Tongue (tissue), 2 donors: Measurements from ENCODE around the gene CCN5. TPM values are rescaled to one million over a fixed set of nuclear protein-coding genes. Genes with fewer than 3 reads are reported as not detected.

ENCODE experiments used
- DNase-seq: peaks from one replicate; pipeline ENCODE4 v3.0.0-alpha.2; 2015
- total RNA-seq: library from RNA; depleted of rRNA; stranded (reverse); fragments of >200 nt; gene quantifications from one replicate; pipeline ENCODE4 v1.2.3, GENCODE V29; 2014

Gene CCN5
- total RNA-seq, 1 donor from 2014 or later = 0.62 TPM

GRCh38 chr20:44737116-44737515 lies 21.9 kb downstream of the CCN5 start:
- no peak for DNase-seq

GRCh38 chr20:44738813-44739477 lies 23.8 kb downstream of the CCN5 start:
- DNase-seq = peak; percentile 85

GRCh38 chr20:44739942-44740341 lies 24.8 kb downstream of the CCN5 start:
- peak; percentile 84 for DNase-seq

GRCh38 chr20:44742304-44743079 lies 27.3 kb downstream of the CCN5 start:
- DNase-seq = no peak

- DNase-seq = no peak
These were observed 28.0 kb downstream of the CCN5 start for GRCh38 chr20:44743080-44743701.

- no peak for DNase-seq
These were observed 28.9 kb downstream of the CCN5 start for GRCh38 chr20:44743916-44744655.

- no peak for DNase-seq
These were observed 30.0 kb downstream of the CCN5 start for GRCh38 chr20:44745122-44745597.

GRCh38 chr20:44745598-44746366 lies 30.6 kb downstream of the CCN5 start, which contains the start of gene KCNK15:
TSS of gene KCNK15 (plus strand) at chr20:44745865. CDS start at chr20:44745911, 46 bp downstream.
- peak; percentile 29 for DNase-seq

GRCh38 chr20:44746367-44747165 lies 31.4 kb downstream of the CCN5 start:
- no peak for DNase-seq

GRCh38 chr20:44747166-44748004 lies 32.2 kb downstream of the CCN5 start:
- peak; percentile 86 for DNase-seq

- DNase-seq = peak; percentile 55
These were observed 32.8 kb downstream of the CCN5 start for GRCh38 chr20:44748005-44748370.

- no peak for DNase-seq
These were observed 35.1 kb downstream of the CCN5 start for GRCh38 chr20:44750081-44750805.

- no peak for DNase-seq
These were observed 37.1 kb downstream of the CCN5 start for GRCh38 chr20:44752099-44752931.

- no peak for DNase-seq
These were observed 39.4 kb downstream of the CCN5 start for GRCh38 chr20:44754554-44754953.

- no peak for DNase-seq
These were observed 41.0 kb downstream of the CCN5 start for GRCh38 chr20:44756011-44756688.

- no peak for DNase-seq
These were observed 41.8 kb downstream of the CCN5 start for GRCh38 chr20:44756956-44757355.
